Vagina (tissue), 2 donors: Measurements from ENCODE around the gene GUCY1A2. TPM values are rescaled to one million over a fixed set of nuclear protein-coding genes. Genes with fewer than 3 reads are reported as not detected.

Source experiments
- DNase-seq, 2 donors: peaks; one replicate each; pipeline ENCODE4 v3.0.0-alpha.2; 2017; ENCODE audit errors: extremely low spot score in 2 of 2
- H3K27ac ChIP-seq: fragments of 200-600 bp; sonication (generic); one replicate; pipeline ENCODE4 v1.5.1; 2019
- H3K27me3 ChIP-seq: fragments of 200-600 bp; sonication (generic); one replicate; pipeline ENCODE4 v1.5.1; 2019
- H3K36me3 ChIP-seq, 2 donors: fragments of 200-600 bp; sonication (generic); one replicate each; pipeline ENCODE4 v1.5.1; 2017 to 2019
- H3K4me1 ChIP-seq: fragments of 200-600 bp; sonication (generic); one replicate; pipeline ENCODE4 v1.5.1; 2019
- H3K4me3 ChIP-seq, 2 donors: fragments of 200-600 bp; sonication (generic); 1 replicate in 1 of 2; 2 replicates in 1 of 2; pipeline ENCODE4 v1.5.1; 2016 to 2019
- H3K9me3 ChIP-seq: fragments of 200-600 bp; sonication (generic); one replicate; pipeline ENCODE4 v1.5.1; 2019
- CTCF ChIP-seq, 3 experiments: fragments of 450-650 bp in 2 of 3; fragments of 200-600 bp in 1 of 3; sonication (generic) in 1 of 3; IDR thresholded peaks; one replicate each; pipeline ENCODE4 v1.5.1; 2017 to 2019; ENCODE audit warnings: antibody characterized with exemption in 3 of 3, mild to moderate bottlenecking in 2 of 3, moderate library complexity in 2 of 3
- POLR2A ChIP-seq, 2 donors: fragments of 450-650 bp; IDR thresholded peaks; one replicate each; pipeline ENCODE4 v1.6.1; 2017; ENCODE audit warnings: antibody characterized with exemption in 2 of 2, mild to moderate bottlenecking in 2 of 2, moderate library complexity in 2 of 2
- POLR2AphosphoS5 ChIP-seq, 2 donors: sonication (generic); formaldehyde crosslinking; IDR thresholded peaks; one replicate each; pipeline ENCODE4 v1.9.0; 2017; ENCODE audit warnings: antibody characterized with exemption in 2 of 2, mild to moderate bottlenecking in 2 of 2, low read depth in 1 of 2; ENCODE audit not compliant: insufficient read depth in 1 of 2
- intact Hi-C: fragments of 100-400 bp; cut with DNase I; formaldehyde crosslinking; loops from one replicate; pipeline ENCODE4 v1.15.1; 2023
- total RNA-seq: library from RNA; depleted of rRNA; stranded (reverse); fragments of >200 nt; gene quantifications from one replicate; pipeline ENCODE4 v1.2.3, GENCODE V29; 2016

GUCY1A2 gene
- total RNA-seq, 1 donor from 2014 or later = 7.4 TPM

GRCh38 chr11:106644824-106645223 is 373.5 kb downstream of the GUCY1A2 start:
- H3K4me3 ChIP-seq = no peak overlapping the region
- no peak for DNase-seq
- H3K4me1 ChIP-seq = no peaks in the 10 kb centered on the region
- no peaks in the 10 kb centered on the region for H3K27me3 ChIP-seq
- H3K9me3 ChIP-seq = peaks cover 4% of the 10 kb centered on the region
- intact Hi-C loops = no loop called here
- no peak overlapping the region for H3K27ac ChIP-seq
- TF ChIP-seq POLR2AphosphoS5 (IDR thresholded peaks at IDR 0.05; ENCODE audit: insufficient read depth in 1 of 2, low read depth in 1 of 2) = no peak
- TF ChIP-seq POLR2A (IDR thresholded peaks at IDR 0.05) = no peak
- no peak for TF ChIP-seq CTCF (IDR thresholded peaks at IDR 0.05)
- no peaks in the 10 kb centered on the region for H3K36me3 ChIP-seq

GRCh38 chr11:106642331-106642730 is 375.9 kb downstream of the GUCY1A2 start:
- Histone ChIP-seq H3K27ac (no peak overlapping the region), H3K27me3 (no peaks in the 10 kb centered on the region), H3K4me1 (no peaks in the 10 kb centered on the region), H3K9me3 (peaks cover 4% of the 10 kb centered on the region), H3K36me3 (no peaks in the 10 kb centered on the region), H3K4me3 (no peak overlapping the region)
- DNase-seq = no peak
- intact Hi-C loops = no loop called here
- TF ChIP-seq CTCF (IDR thresholded peaks at IDR 0.05) (no peak), POLR2A (IDR thresholded peaks at IDR 0.05) (no peak)

GRCh38 chr11:106632283-106632682 is 386.0 kb downstream of the GUCY1A2 start:
- H3K9me3 ChIP-seq = no peaks in the 10 kb centered on the region
- H3K27ac ChIP-seq = no peak overlapping the region
- intact Hi-C loops = no loop called here
- no peaks in the 10 kb centered on the region for H3K4me1 ChIP-seq
- TF ChIP-seq POLR2AphosphoS5 (IDR thresholded peaks at IDR 0.05; ENCODE audit: insufficient read depth in 1 of 2, low read depth in 1 of 2) (no peak), CTCF (IDR thresholded peaks at IDR 0.05) (no peak), POLR2A (IDR thresholded peaks at IDR 0.05) (no peak)
- H3K36me3 ChIP-seq = no peaks in the 10 kb centered on the region
- no peaks in the 10 kb centered on the region for H3K27me3 ChIP-seq
- DNase-seq = no peak
- no peak overlapping the region for H3K4me3 ChIP-seq

GRCh38 chr11:106627694-106628093 is 390.6 kb downstream of the GUCY1A2 start:
- Histone ChIP-seq H3K36me3 (no peaks in the 10 kb centered on the region), H3K4me3 (no peak overlapping the region), H3K4me1 (no peaks in the 10 kb centered on the region), H3K27ac (no peak overlapping the region), H3K9me3 (no peaks in the 10 kb centered on the region), H3K27me3 (no peaks in the 10 kb centered on the region)
- no peak for DNase-seq
- TF ChIP-seq CTCF (IDR thresholded peaks at IDR 0.05) = no peak
- TF ChIP-seq POLR2A (IDR thresholded peaks at IDR 0.05) = no peak
- no peak for TF ChIP-seq POLR2AphosphoS5 (IDR thresholded peaks at IDR 0.05; ENCODE audit: insufficient read depth in 1 of 2, low read depth in 1 of 2)
- intact Hi-C loops = no loop called here

GRCh38 chr11:106625566-106625965 is 392.7 kb downstream of the GUCY1A2 start:
- no peak overlapping the region for H3K4me3 ChIP-seq
- H3K36me3 ChIP-seq = no peaks in the 10 kb centered on the region

More at GRCh38 chr11:106625566-106625965, 392.7 kb downstream of the GUCY1A2 start:
- no peak for TF ChIP-seq CTCF (IDR thresholded peaks at IDR 0.05)
- TF ChIP-seq POLR2A (IDR thresholded peaks at IDR 0.05) = no peak
- TF ChIP-seq POLR2AphosphoS5 (IDR thresholded peaks at IDR 0.05; ENCODE audit: insufficient read depth in 1 of 2, low read depth in 1 of 2) = no peak
- Histone ChIP-seq H3K4me1 (no peaks in the 10 kb centered on the region), H3K27me3 (no peaks in the 10 kb centered on the region), H3K9me3 (no peaks in the 10 kb centered on the region), H3K27ac (no peak overlapping the region)
- DNase-seq = no peak
- intact Hi-C loops = no loop called here
